Smooth muscle cell (in vitro differentiated cells): Measurements from ENCODE around the gene CACNG4. TPM values are rescaled to one million over a fixed set of nuclear protein-coding genes. Genes with fewer than 3 reads are reported as not detected.

Experiments used
- DNase-seq: peaks from one replicate; lab custom pipeline; 2025; ENCODE audit not compliant: unreplicated experiment; lab: John Stamatoyannopoulos, UW
- H2AFZ ChIP-seq: fragments of 200-600 bp; sonication (generic); 2 replicates; pipeline ENCODE4 v1.6.0; 2016; ENCODE audit warnings: antibody characterized with exemption, low read depth, mild to moderate bottlenecking
- H3F3A ChIP-seq: fragments of 200-600 bp; sonication (generic); 2 replicates; pipeline ENCODE4 v1.6.0; 2017; ENCODE audit warnings: antibody characterized with exemption, low read depth
- H3K27ac ChIP-seq: fragments of 200-600 bp; sonication (generic); 2 replicates; pipeline ENCODE4 v1.5.1; 2016; ENCODE audit warnings: low read depth, mild to moderate bottlenecking
- H3K27me3 ChIP-seq: fragments of 200-600 bp; sonication (generic); 2 replicates; pipeline ENCODE4 v1.6.1; 2016; ENCODE audit warnings: low read depth, mild to moderate bottlenecking
- H3K36me3 ChIP-seq: fragments of 200-600 bp; sonication (generic); 2 replicates; pipeline ENCODE4 v1.5.1; 2016; ENCODE audit warnings: low read depth
- H3K4me1 ChIP-seq: fragments of 200-600 bp; sonication (generic); 2 replicates; pipeline ENCODE4 v1.5.1; 2016; ENCODE audit warnings: low read depth
- H3K4me2 ChIP-seq: fragments of 200-600 bp; sonication (generic); 2 replicates; pipeline ENCODE4 v1.6.0; 2016; ENCODE audit warnings: mild to moderate bottlenecking
- H3K4me3 ChIP-seq: fragments of 200-600 bp; sonication (generic); 2 replicates; pipeline ENCODE4 v1.5.1; 2016; ENCODE audit warnings: mild to moderate bottlenecking
- H3K79me2 ChIP-seq: fragments of 200-600 bp; sonication (generic); 2 replicates; pipeline ENCODE4 v1.6.0; 2016; ENCODE audit warnings: low read depth, mild to moderate bottlenecking
- H3K9ac ChIP-seq: fragments of 200-600 bp; sonication (generic); 2 replicates; pipeline ENCODE4 v1.6.0; 2016; ENCODE audit warnings: low read depth
- H3K9me3 ChIP-seq: fragments of 200-600 bp; sonication (generic); replicated peaks from 2 replicates; pipeline ENCODE4 v1.5.1; 2016; ENCODE audit warnings: low read depth
- H4K20me1 ChIP-seq: fragments of 200-600 bp; sonication (generic); 2 replicates; pipeline ENCODE4 v1.6.0; 2016; ENCODE audit warnings: low read depth
- CTCF ChIP-seq: fragments of 200-600 bp; sonication (generic); IDR thresholded peaks from 2 replicates; pipeline ENCODE4 v1.5.1; 2017; ENCODE audit warnings: borderline replicate concordance, mild to moderate bottlenecking, antibody characterized with exemption; ENCODE audit not compliant: insufficient read depth, poor library complexity, severe bottlenecking
- WGBS: methylation state at CpG from one replicate; pipeline ENCODE4 v1.1.7; 2016; ENCODE audit warnings: low lambda C conversion rate; 5-methylcytosine and 5-hydroxymethylcytosine counted together
- polyA plus RNA-seq: library from polyadenylated mRNA; unstranded; fragments of >200 nt; fragmentation: Nextera tagmentation; extraction: Ambion mirVana; gene quantifications from 2 replicates; pipeline ENCODE4 v1.2.1, GENCODE V29; 2016
- total RNA-seq: library from RNA; depleted of rRNA; stranded (reverse); fragments of >200 nt; gene quantifications from 2 replicates; pipeline ENCODE4 v1.2.3, GENCODE V29; 2014

CACNG4 gene
- total and polyA plus RNA-seq, 2 experiments from 2014 or later = 1.4 to 6.5 TPM

- Histone ChIP-seq H4K20me1 (peaks cover 3% of the 10 kb centered on the region), H3K4me3 (no peak overlapping the region), H3K9ac (no peak overlapping the region), H3K79me2 (no peaks in the 10 kb centered on the region), H3K4me2 (no peak overlapping the region), H3K27me3 (no peaks in the 10 kb centered on the region), H3K27ac (no peak overlapping the region), H2AFZ (no peak overlapping the region), H3K9me3 (no peaks in the 10 kb centered on the region), H3K36me3 (peaks cover 3% of the 10 kb centered on the region), H3K4me1 (no peaks in the 10 kb centered on the region), H3F3A (peaks cover 5% of the 10 kb centered on the region)
- DNase-seq = no peak
- no peak for TF ChIP-seq CTCF
Measured at GRCh38 chr17:67071595-67071994, 107.1 kb downstream of the CACNG4 start.

- TF ChIP-seq CTCF = no peak
- Histone ChIP-seq H3F3A (peaks cover 5% of the 10 kb centered on the region), H4K20me1 (peaks cover 11% of the 10 kb centered on the region), H3K4me2 (no peak overlapping the region), H3K36me3 (peaks cover 3% of the 10 kb centered on the region), H3K79me2 (no peaks in the 10 kb centered on the region), H3K27me3 (no peaks in the 10 kb centered on the region), H3K4me3 (no peak overlapping the region), H2AFZ (no peak overlapping the region), H3K9me3 (no peaks in the 10 kb centered on the region), H3K4me1 (no peaks in the 10 kb centered on the region), H3K27ac (no peak overlapping the region), H3K9ac (no peak overlapping the region)
- over 99% methylated on average over 3 of the region's 3 CpGs for WGBS
- DNase-seq = no peak
Measured at GRCh38 chr17:67072885-67073284, 108.4 kb downstream of the CACNG4 start.

- Histone ChIP-seq H3K4me1 (no peaks in the 10 kb centered on the region), H3K27me3 (no peaks in the 10 kb centered on the region), H3K36me3 (peaks cover 3% of the 10 kb centered on the region), H3K4me3 (no peak overlapping the region), H2AFZ (no peak overlapping the region), H3K27ac (no peak overlapping the region), H3F3A (peaks cover 4% of the 10 kb centered on the region), H3K79me2 (no peaks in the 10 kb centered on the region), H4K20me1 (peaks cover 23% of the 10 kb centered on the region), H3K4me2 (no peak overlapping the region), H3K9me3 (no peaks in the 10 kb centered on the region), H3K9ac (no peak overlapping the region)
- no peak for DNase-seq
- 97% methylated on average over 3 of the region's 3 CpGs for WGBS
- TF ChIP-seq CTCF = no peak
Measured at GRCh38 chr17:67074781-67075180, 110.3 kb downstream of the CACNG4 start.

GRCh38 chr17:67076290-67076689 lies 111.8 kb downstream of the CACNG4 start:
- Histone ChIP-seq H3K9ac (no peak overlapping the region), H3K27me3 (no peaks in the 10 kb centered on the region), H3K27ac (no peak overlapping the region), H3K4me3 (no peak overlapping the region), H3K9me3 (no peaks in the 10 kb centered on the region), H3K4me2 (no peak overlapping the region), H3K4me1 (no peaks in the 10 kb centered on the region), H3K36me3 (peaks cover 3% of the 10 kb centered on the region), H2AFZ (no peak overlapping the region), H3K79me2 (no peaks in the 10 kb centered on the region), H3F3A (no peaks in the 10 kb centered on the region), H4K20me1 (peaks cover 37% of the 10 kb centered on the region)
- TF ChIP-seq CTCF = no peak
- WGBS = 84% methylated on average over 7 of the region's 7 CpGs
- no peak for DNase-seq
